OCI-LY3 (cell line): Measurements from ENCODE around the gene RHAG.
"Not testable (repeated sequence)": the region's sequence is repeated elsewhere in the genome, so short reads cannot be mapped to it uniquely, and the experiment has no call there.

Source experiments
- CTCF ChIP-seq: fragments of 200-600, 300-600 bp; sonication (generic); IDR thresholded peaks from 2 replicates; pipeline ENCODE4 v1.5.1; 2014; ENCODE audit warnings: antibody characterized with exemption, low read length, low read depth
- EZH2phosphoT487 ChIP-seq: fragments of 200-600 bp; shearing (Covaris generic); IDR thresholded peaks from 2 replicates; pipeline ENCODE4 v1.6.1; 2018; ENCODE audit warnings: antibody characterized with exemption, mixed run types, low read depth

GRCh38 chr6:49629485-49630088 lies 7.1 kb downstream of the RHAG start:
- not testable (repeated sequence) for TF ChIP-seq CTCF, EZH2phosphoT487
